DND-41 (cell line): ENCODE results near the gene TPM4.

Source experiments
- CTCF ChIP-seq: IDR thresholded peaks from 2 replicates; pipeline ENCODE4 v1.5.1; 2012; ENCODE audit warnings: borderline replicate concordance, low read length, moderate library complexity, mild to moderate bottlenecking; ENCODE audit not compliant: poor library complexity, severe bottlenecking; ENCODE audit errors: extremely low read depth
- EZH2 ChIP-seq: IDR thresholded peaks from 3 replicates; pipeline ENCODE4 v1.6.1; 2012; ENCODE audit warnings: borderline replicate concordance, low read depth, mild to moderate bottlenecking, moderate library complexity, low read length, inconsistent platforms; ENCODE audit not compliant: severe bottlenecking

GRCh38 chr19:16042533-16043085 is 33.7 kb upstream of the TPM4 start:
- no peak for TF ChIP-seq CTCF
- TF ChIP-seq EZH2 = no peak
